ENCODE results near the gene ZNF280D.
"Not testable (repeated sequence)": the region's sequence is repeated elsewhere in the genome, so short reads cannot be mapped to it uniquely, and the experiment has no call there.

Gene ZNF280D

GRCh38 chr15:56733136-56734012 is at the start of gene ZNF280D:
Gene ZNF280D (minus strand): TSS chr15:56733509. CDS start chr15:56707109, 26,400 bp downstream.
- DNase-seq, result peak; percentile 96

GRCh38 chr15:56782306-56782705 is 49.0 kb upstream of the ZNF280D start:
- DNase-seq, result no peak

- DNase-seq, result no peak
Observed at GRCh38 chr15:56781666-56782065, 48.4 kb upstream of the ZNF280D start.

GRCh38 chr15:56780102-56780725 is 46.9 kb upstream of the ZNF280D start:
- DNase-seq, result not testable (repeated sequence)

GRCh38 chr15:56779449-56779848 is 46.1 kb upstream of the ZNF280D start:
- not testable (repeated sequence) for DNase-seq

- DNase-seq, result no peak
Observed at GRCh38 chr15:56778761-56779160, 45.5 kb upstream of the ZNF280D start.

- DNase-seq, result no peak
Observed at GRCh38 chr15:56776839-56777238, 43.5 kb upstream of the ZNF280D start.

- DNase-seq, result no peak
Observed at GRCh38 chr15:56775641-56776040, 42.3 kb upstream of the ZNF280D start.

GRCh38 chr15:56774356-56774755 is 41.0 kb upstream of the ZNF280D start:
- no peak for DNase-seq

- DNase-seq, result peak; percentile 28
Observed at GRCh38 chr15:56772868-56773639, 39.7 kb upstream of the ZNF280D start.

- no peak for DNase-seq
Observed at GRCh38 chr15:56770173-56770572, 36.9 kb upstream of the ZNF280D start.

- no peak for DNase-seq
Observed at GRCh38 chr15:56767315-56767714, 34.0 kb upstream of the ZNF280D start.

GRCh38 chr15:56765251-56765650 is 31.9 kb upstream of the ZNF280D start:
- DNase-seq, result peak; percentile 37

GRCh38 chr15:56763141-56763895 is 30.0 kb upstream of the ZNF280D start:
- no peak for DNase-seq

- DNase-seq, result no peak
Observed at GRCh38 chr15:56760186-56760585, 26.9 kb upstream of the ZNF280D start.

GRCh38 chr15:56759450-56759845 is 26.1 kb upstream of the ZNF280D start:
- DNase-seq, result no peak

- DNase-seq, result no peak
Observed at GRCh38 chr15:56758770-56759449, 25.6 kb upstream of the ZNF280D start.

GRCh38 chr15:56757875-56758274 is 24.6 kb upstream of the ZNF280D start:
- DNase-seq, result no peak

- DNase-seq, result no peak
Observed at GRCh38 chr15:56754772-56755370, 21.6 kb upstream of the ZNF280D start.

GRCh38 chr15:56752986-56753385 is 19.7 kb upstream of the ZNF280D start:
- no peak for DNase-seq

GRCh38 chr15:56749982-56750381 is 16.7 kb upstream of the ZNF280D start:
- DNase-seq, result no peak
